GM18498 (cell line): ENCODE results near the gene LIN7C.
"Not testable (repeated sequence)": the region's sequence is repeated elsewhere in the genome, so short reads cannot be mapped to it uniquely, and the experiment has no call there.

Source experiments
- ATAC-seq: cut with Tn5 transposase; IDR thresholded peaks from one replicate; pipeline ENCODE4 v1.9.1; 2021; ENCODE audit warnings: mild to moderate bottlenecking, moderate library complexity; ENCODE audit not compliant: unreplicated experiment

The LIN7C gene

DNA sequence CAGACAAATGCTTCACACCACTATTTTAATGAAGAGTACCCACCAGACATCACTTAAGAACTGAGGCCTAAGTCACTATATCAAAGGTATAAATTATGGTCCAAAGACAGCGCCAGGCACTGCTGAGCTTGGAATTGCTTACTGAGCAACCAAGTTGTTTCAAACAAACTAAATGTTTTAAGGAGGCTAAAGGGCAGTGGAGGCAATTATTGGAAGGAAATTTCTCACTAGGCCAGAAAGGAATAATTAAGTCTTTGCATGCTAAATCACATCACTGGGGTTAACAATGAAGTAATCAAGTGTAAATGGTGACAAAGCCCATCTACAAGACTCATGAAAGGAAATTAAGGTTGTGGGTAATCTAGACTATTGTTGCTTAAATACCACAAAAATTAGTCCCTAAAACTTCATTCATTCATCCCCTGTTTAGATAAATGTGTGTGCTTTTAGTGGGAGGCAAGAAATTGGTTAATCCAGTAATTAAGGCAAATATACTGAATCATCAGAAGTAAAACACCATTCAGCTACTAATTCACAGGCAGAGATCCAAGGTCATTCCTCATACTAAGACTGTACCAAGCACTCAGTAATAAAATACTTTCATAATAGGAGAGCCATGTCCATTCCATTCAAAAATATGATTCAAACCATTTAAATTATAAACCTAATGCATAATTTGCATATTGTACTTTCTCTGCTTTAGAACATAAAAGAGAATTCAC is 55.2 kb downstream of the LIN7C start:
- no peak for ATAC-seq

- ATAC-seq = not testable (repeated sequence)
These were observed 58.4 kb downstream of the LIN7C start for GRCh38 chr11:27448184-27448540.

- no peak for ATAC-seq
These were observed 59.0 kb downstream of the LIN7C start for GRCh38 chr11:27447288-27448183.

DNA sequence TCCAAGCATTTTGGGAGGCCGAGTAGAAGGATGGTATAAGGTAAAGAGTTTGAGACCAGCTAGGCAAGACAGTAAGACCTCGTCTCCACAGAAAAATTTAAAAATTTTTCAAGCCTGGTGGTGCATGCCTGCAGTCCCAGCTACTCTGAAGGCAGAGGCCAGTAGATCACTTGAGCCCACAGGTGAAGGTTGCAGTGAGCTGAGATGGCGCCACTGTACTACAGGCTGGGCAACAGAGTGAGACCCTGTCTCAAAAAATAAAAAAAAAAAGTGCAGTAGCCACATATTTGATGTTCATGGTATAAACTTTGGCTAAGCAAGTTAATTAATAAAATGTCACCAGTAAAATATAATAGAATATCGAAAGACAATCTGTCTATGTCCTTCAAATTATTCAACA is 60.9 kb downstream of the LIN7C start:
- no peak for ATAC-seq

DNA sequence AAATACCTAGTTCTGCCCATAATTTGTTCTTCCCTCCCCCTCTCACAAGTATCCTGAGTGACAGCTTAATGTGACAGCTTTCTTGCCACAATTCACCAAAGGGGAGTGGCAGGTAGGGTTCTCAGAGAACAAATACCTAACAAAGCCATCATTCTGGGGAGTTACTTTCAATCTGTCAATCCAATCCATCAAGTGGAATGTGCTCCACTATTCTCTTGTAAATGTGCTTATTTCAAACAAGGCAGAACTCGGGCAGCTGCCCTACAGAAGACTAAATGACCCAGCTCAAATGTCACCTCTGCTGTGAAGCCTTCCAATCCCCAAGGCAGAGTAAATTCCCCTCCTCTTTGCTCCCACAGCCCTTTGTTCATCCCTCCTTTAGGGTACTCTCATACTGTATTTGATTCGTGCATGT is 61.8 kb downstream of the LIN7C start:
- no peak for ATAC-seq
